ENCODE measurements around the gene OR5H15. TPM values are rescaled to one million over a fixed set of nuclear protein-coding genes. Genes with fewer than 3 reads are reported as not detected.
A peak's percentile ranks its signal among the peaks of the same experiment; 100 is the strongest.
"Not testable (repeated sequence)": the region's sequence is repeated elsewhere in the genome, so short reads cannot be mapped to it uniquely, and the experiment has no call there.

The OR5H15 gene
- total and polyA plus RNA-seq, 2 experiments from 2014 or later: not detected

- H3K27ac ChIP-seq: no peak overlapping the region
- H3K4me3 ChIP-seq: no peak overlapping the region
- H3K27me3 ChIP-seq: no peaks in the 10 kb centered on the region
- no peaks in the 10 kb centered on the region for H3K4me1 ChIP-seq (ENCODE audit: low read depth)
- DNase-seq (ENCODE audit: low read depth in 1 of 2, low spot score in 1 of 2): no peak
- H3K9me3 ChIP-seq (ENCODE audit: low read depth): no peaks in the 10 kb centered on the region
- H3K36me3 ChIP-seq: no peaks in the 10 kb centered on the region
- no peak for TF ChIP-seq CTCF (IDR thresholded peaks at IDR 0.05; ENCODE audit: low read depth, low read length)
These were observed 17.7 kb upstream of the OR5H15 start for GRCh38 chr3:98148751-98149150.

DNA sequence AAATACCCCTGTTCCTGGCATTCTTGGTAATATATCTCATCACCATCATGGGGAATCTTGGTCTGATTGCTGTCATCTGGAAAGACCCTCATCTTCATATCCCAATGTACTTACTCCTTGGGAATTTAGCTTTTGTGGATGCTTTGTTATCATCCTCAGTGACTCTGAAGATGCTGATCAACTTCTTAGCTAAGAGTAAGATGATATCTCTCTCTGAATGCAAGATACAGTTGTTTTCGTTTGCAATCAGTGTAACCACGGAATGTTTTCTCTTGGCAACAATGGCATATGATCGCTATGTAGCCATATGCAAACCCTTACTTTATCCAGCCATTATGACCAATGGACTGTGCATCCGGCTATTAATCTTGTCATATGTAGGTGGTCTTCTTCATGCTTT lies 17.0 kb upstream of the OR5H15 start:
- H3K27me3 ChIP-seq; H3K9me3 ChIP-seq (ENCODE audit: low read depth); H3K4me1 ChIP-seq (ENCODE audit: low read depth); H3K36me3 ChIP-seq; H3K27ac ChIP-seq; H3K4me3 ChIP-seq; DNase-seq (ENCODE audit: low read depth in 1 of 2, low spot score in 1 of 2): not testable (repeated sequence)

- no peak overlapping the region for H3K4me3 ChIP-seq
- H3K27ac ChIP-seq: no peak overlapping the region
- H3K9me3 ChIP-seq (ENCODE audit: low read depth): no peaks in the 10 kb centered on the region
- peak in 1 of 2 donors; percentile 1 for DNase-seq (ENCODE audit: low read depth in 1 of 2, low spot score in 1 of 2)
- no peaks in the 10 kb centered on the region for H3K4me1 ChIP-seq (ENCODE audit: low read depth)
- H3K27me3 ChIP-seq: no peaks in the 10 kb centered on the region
- TF ChIP-seq CTCF (IDR thresholded peaks at IDR 0.05; ENCODE audit: low read depth, low read length): no peak
- H3K36me3 ChIP-seq: no peaks in the 10 kb centered on the region
These were observed 15.3 kb upstream of the OR5H15 start for GRCh38 chr3:98151241-98151640.

- Histone ChIP-seq H3K4me3 (no peak overlapping the region), H3K36me3 (no peaks in the 10 kb centered on the region), H3K27me3 (no peaks in the 10 kb centered on the region), H3K4me1 (ENCODE audit: low read depth) (no peaks in the 10 kb centered on the region), H3K9me3 (ENCODE audit: low read depth) (no peaks in the 10 kb centered on the region), H3K27ac (no peak overlapping the region)
- DNase-seq (ENCODE audit: low read depth in 1 of 2, low spot score in 1 of 2): no peak
- TF ChIP-seq CTCF (IDR thresholded peaks at IDR 0.05; ENCODE audit: low read depth, low read length): no peak
These were observed 4.6 kb downstream of the OR5H15 start for GRCh38 chr3:98171071-98171470.

GRCh38 chr3:98172621-98173020 lies 6.1 kb downstream of the OR5H15 start:
- no peaks in the 10 kb centered on the region for H3K36me3 ChIP-seq
- H3K4me3 ChIP-seq: no peak overlapping the region
- H3K27me3 ChIP-seq: no peaks in the 10 kb centered on the region
- H3K4me1 ChIP-seq (ENCODE audit: low read depth): no peaks in the 10 kb centered on the region
- no peak for TF ChIP-seq CTCF (IDR thresholded peaks at IDR 0.05; ENCODE audit: low read depth, low read length)
- no peak overlapping the region for H3K27ac ChIP-seq
- H3K9me3 ChIP-seq (ENCODE audit: low read depth): no peaks in the 10 kb centered on the region
- DNase-seq (ENCODE audit: low read depth in 1 of 2, low spot score in 1 of 2): no peak

- Histone ChIP-seq H3K4me3 (no peak overlapping the region), H3K27ac (no peak overlapping the region), H3K9me3 (ENCODE audit: low read depth) (no peaks in the 10 kb centered on the region), H3K4me1 (ENCODE audit: low read depth) (no peaks in the 10 kb centered on the region), H3K27me3 (no peaks in the 10 kb centered on the region), H3K36me3 (no peaks in the 10 kb centered on the region)
- DNase-seq (ENCODE audit: low read depth in 1 of 2, low spot score in 1 of 2): no peak
- TF ChIP-seq CTCF (IDR thresholded peaks at IDR 0.05; ENCODE audit: low read depth, low read length): no peak
These were observed 13.9 kb downstream of the OR5H15 start for GRCh38 chr3:98180319-98180890.
